Measurements from ENCODE around the gene OR51B4.

The OR51B4 gene

DNA sequence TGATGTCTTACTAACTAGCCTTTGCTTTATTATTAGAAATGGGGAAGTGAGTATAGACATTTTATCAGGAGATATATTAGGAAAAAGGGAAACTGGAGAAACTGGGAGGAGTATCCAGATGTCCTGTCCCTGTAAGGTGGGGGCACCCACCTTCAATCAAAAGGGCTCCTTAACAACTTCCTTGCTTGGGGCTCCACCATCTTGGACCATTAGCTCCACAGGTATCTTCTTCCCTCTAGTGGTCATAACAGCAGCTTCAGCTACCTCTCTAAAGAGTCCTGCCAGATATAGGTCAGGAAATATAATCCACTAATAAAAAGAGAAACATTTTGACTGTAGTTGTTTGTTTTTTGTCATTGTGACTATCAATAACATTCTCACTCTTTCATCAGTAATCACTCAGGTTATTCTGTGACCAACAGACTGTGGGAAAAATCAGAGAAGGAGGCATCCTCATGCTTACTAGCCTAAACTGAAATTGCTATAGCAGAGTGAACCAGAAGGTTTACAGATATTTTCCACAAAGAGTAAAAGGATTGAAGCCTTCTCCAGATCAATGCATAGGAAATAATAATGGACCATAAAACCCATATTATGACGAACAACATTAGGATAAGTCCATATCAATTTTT lies 10.4 kb downstream of the OR51B4 start:
- H3K9me3 ChIP-seq (ENCODE audit: insufficient read depth, low read depth, low read length) = no peaks in the 10 kb centered on the region

DNA sequence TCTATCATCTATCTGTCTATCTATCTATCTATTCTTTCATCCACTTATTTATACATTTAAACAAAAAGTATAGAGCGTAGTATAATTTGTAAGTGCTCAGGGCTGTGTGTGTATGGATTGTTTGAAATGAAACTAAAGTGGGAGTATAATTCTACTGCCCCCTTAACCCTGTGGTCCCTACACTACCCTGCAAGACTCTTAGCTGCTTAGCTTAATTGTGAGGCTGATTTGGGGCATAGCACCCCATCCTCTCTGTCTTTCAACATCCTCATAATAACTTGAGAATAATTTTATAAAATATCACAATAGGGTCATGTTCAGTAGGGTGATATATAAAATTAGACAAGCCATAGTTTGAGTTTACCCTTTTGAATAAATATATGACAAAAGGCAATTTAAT lies 11.6 kb downstream of the OR51B4 start:
- Histone ChIP-seq H3K4me3 (ENCODE audit: low read length) (no peak overlapping the region), H3K4me1 (ENCODE audit: insufficient read depth, low read length) (no peaks in the 10 kb centered on the region), H3K27me3 (ENCODE audit: insufficient read depth, low read length) (no peaks in the 10 kb centered on the region), H3K9ac (ENCODE audit: low read depth, low read length) (no peak overlapping the region), H3K36me3 (ENCODE audit: insufficient read depth, low read depth, low read length) (no peaks in the 10 kb centered on the region), H3K27ac (ENCODE audit: low read length) (no peak overlapping the region), H3K9me3 (ENCODE audit: insufficient read depth, low read depth, low read length) (no peaks in the 10 kb centered on the region)

More for the DNA sequence above, 10.4 kb downstream of the OR51B4 start:
- Histone ChIP-seq H3K9ac (ENCODE audit: low read depth, low read length) (no peak overlapping the region), H3K4me1 (ENCODE audit: insufficient read depth, low read length) (no peaks in the 10 kb centered on the region), H3K27me3 (ENCODE audit: insufficient read depth, low read length) (no peaks in the 10 kb centered on the region), H3K36me3 (ENCODE audit: insufficient read depth, low read depth, low read length) (no peaks in the 10 kb centered on the region), H3K4me3 (ENCODE audit: low read length) (no peak overlapping the region), H3K27ac (ENCODE audit: low read length) (no peak overlapping the region)

DNA sequence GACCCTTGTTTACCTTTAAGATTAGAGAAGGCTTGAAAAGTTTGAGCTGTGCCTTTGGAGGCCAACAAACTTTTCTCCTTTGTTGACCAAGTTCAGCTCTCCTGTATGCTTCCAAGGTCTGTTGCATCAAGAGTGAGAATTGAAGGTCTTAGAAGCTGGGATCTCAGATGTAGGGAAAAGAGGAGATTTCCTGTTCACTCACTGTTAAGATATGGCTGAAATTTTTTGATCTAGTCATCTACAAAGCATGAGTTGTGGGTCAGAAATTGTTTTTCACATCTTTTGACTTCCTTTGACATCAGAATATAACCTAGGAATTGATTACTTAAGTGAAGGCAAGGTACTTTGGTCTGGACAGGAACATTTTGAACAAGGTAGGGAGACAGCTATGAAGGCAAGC lies 12.1 kb downstream of the OR51B4 start:
- Histone ChIP-seq H3K9me3 (ENCODE audit: insufficient read depth, low read depth, low read length) (no peaks in the 10 kb centered on the region), H3K27ac (ENCODE audit: low read length) (no peak overlapping the region)

DNA sequence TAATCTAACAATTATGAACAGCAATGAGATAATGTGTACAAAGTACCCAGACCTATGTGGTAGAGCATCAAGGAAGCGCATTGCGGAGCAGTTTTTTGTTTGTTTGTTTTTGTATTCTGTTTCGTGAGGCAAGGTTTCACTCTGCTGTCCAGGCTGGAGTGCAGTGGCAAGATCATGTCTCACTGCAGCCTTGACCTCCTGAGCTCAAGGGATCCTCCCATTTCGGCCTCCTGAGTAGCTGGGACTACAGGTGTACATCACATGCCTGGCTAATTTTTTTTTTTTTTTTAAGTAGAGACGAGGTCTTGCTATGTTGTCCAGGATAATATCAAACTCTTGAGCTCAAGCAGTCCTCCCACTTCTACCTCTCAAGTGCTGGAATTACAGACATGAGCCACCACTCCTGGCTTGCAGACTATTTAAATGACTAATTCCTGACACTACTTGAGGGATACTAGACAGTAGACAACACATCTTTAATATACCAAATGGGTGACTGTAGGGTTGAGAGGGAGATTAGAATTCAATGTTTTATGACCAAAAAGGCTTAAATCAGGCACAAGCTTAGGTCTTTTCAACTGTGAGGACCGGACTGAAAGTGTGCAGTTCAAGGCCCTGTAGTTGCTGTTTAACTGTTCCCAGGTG lies 12.7 kb downstream of the OR51B4 start:
- no peak overlapping the region for H3K4me3 ChIP-seq (ENCODE audit: low read length)
- no peak overlapping the region for H3K27ac ChIP-seq (ENCODE audit: low read length)
- H3K36me3 ChIP-seq (ENCODE audit: insufficient read depth, low read depth, low read length) = no peaks in the 10 kb centered on the region
- no peak overlapping the region for H3K9ac ChIP-seq (ENCODE audit: low read depth, low read length)
- H3K4me1 ChIP-seq (ENCODE audit: insufficient read depth, low read length) = no peaks in the 10 kb centered on the region
- H3K9me3 ChIP-seq (ENCODE audit: insufficient read depth, low read depth, low read length) = no peaks in the 10 kb centered on the region
- H3K27me3 ChIP-seq (ENCODE audit: insufficient read depth, low read length) = no peaks in the 10 kb centered on the region

More for the DNA sequence above, 12.1 kb downstream of the OR51B4 start:
- H3K9ac ChIP-seq (ENCODE audit: low read depth, low read length) = no peak overlapping the region
- H3K36me3 ChIP-seq (ENCODE audit: insufficient read depth, low read depth, low read length) = no peaks in the 10 kb centered on the region
- H3K4me3 ChIP-seq (ENCODE audit: low read length) = no peak overlapping the region
- no peaks in the 10 kb centered on the region for H3K27me3 ChIP-seq (ENCODE audit: insufficient read depth, low read length)
- H3K4me1 ChIP-seq (ENCODE audit: insufficient read depth, low read length) = no peaks in the 10 kb centered on the region

DNA sequence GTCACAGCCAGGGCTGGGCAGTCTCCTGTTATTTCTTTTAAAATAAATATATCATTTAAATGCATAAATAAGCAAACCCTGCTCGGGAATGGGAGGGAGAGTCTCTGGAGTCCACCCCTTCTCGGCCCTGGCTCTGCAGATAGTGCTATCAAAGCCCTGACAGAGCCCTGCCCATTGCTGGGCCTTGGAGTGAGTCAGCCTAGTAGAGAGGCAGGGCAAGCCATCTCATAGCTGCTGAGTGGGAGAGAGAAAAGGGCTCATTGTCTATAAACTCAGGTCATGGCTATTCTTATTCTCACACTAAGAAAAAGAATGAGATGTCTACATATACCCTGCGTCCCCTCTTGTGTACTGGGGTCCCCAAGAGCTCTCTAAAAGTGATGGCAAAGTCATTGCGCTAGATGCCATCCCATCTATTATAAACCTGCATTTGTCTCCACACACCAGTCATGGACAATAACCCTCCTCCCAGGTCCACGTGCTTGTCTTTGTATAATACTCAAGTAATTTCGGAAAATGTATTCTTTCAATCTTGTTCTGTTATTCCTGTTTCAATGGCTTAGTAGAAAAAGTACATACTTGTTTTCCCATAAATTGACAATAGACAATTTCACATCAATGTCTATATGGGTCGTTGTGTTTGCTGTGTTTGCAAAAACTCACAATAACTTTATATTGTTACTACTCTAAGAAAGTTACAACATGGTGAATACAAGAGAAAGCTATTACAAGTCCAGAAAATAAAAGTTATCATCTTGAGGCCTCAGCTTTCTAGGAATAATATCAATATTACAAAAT lies 13.4 kb downstream of the OR51B4 start:
- Histone ChIP-seq H3K36me3 (ENCODE audit: insufficient read depth, low read depth, low read length) (no peaks in the 10 kb centered on the region), H3K9me3 (ENCODE audit: insufficient read depth, low read depth, low read length) (no peaks in the 10 kb centered on the region), H3K27ac (ENCODE audit: low read length) (no peak overlapping the region), H3K9ac (ENCODE audit: low read depth, low read length) (no peak overlapping the region), H3K4me3 (ENCODE audit: low read length) (no peak overlapping the region), H3K4me1 (ENCODE audit: insufficient read depth, low read length) (no peaks in the 10 kb centered on the region), H3K27me3 (ENCODE audit: insufficient read depth, low read length) (no peaks in the 10 kb centered on the region)

DNA sequence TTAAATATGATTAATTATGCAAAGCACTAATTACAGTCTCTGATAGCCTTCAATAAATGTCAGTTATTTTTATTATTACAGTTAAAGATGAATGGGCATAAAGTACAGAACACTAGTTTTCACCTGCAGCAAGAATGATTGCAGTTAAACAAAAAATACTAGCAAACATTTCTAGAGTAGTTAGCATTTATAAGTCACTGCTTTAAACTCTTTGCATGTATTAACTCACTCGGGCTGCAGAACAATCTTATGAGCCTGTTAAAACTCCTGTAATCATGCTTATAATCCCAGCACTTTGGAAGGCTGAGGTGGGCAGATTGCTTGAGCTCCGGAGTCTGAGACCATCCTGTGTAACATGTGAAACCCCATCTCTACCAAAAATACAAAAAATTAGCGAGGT lies 14.8 kb downstream of the OR51B4 start:
- H3K4me1 ChIP-seq (ENCODE audit: insufficient read depth, low read length) = no peaks in the 10 kb centered on the region
- no peaks in the 10 kb centered on the region for H3K36me3 ChIP-seq (ENCODE audit: insufficient read depth, low read depth, low read length)
- no peak overlapping the region for H3K9ac ChIP-seq (ENCODE audit: low read depth, low read length)
- no peaks in the 10 kb centered on the region for H3K9me3 ChIP-seq (ENCODE audit: insufficient read depth, low read depth, low read length)
- no peak overlapping the region for H3K27ac ChIP-seq (ENCODE audit: low read length)
- no peaks in the 10 kb centered on the region for H3K27me3 ChIP-seq (ENCODE audit: insufficient read depth, low read length)
- H3K4me3 ChIP-seq (ENCODE audit: low read length) = no peak overlapping the region

DNA sequence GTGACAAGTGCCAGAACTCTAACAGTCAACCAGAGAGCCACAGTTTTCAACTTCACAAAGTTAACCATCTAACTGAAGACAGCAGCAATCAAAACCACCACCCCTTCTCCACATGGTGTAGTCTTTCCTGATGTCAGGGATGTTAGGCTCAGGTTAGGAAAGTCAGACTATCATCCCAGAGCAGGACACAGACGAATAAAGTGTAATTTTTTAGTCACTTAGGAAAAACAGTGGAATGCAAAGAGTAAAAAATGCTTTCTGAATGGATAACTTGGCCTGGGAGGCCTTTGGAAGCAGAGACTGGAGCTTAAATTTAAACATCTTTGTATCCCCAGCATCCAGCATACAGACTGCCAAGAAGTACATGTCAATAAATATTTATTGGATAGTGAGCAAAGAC lies 15.4 kb downstream of the OR51B4 start:
- H3K9ac ChIP-seq (ENCODE audit: low read depth, low read length) = no peak overlapping the region
- no peaks in the 10 kb centered on the region for H3K36me3 ChIP-seq (ENCODE audit: insufficient read depth, low read depth, low read length)
- H3K9me3 ChIP-seq (ENCODE audit: insufficient read depth, low read depth, low read length) = no peaks in the 10 kb centered on the region
- H3K27me3 ChIP-seq (ENCODE audit: insufficient read depth, low read length) = no peaks in the 10 kb centered on the region
- H3K4me3 ChIP-seq (ENCODE audit: low read length) = no peak overlapping the region
- H3K4me1 ChIP-seq (ENCODE audit: insufficient read depth, low read length) = no peaks in the 10 kb centered on the region
- H3K27ac ChIP-seq (ENCODE audit: low read length) = no peak overlapping the region

DNA sequence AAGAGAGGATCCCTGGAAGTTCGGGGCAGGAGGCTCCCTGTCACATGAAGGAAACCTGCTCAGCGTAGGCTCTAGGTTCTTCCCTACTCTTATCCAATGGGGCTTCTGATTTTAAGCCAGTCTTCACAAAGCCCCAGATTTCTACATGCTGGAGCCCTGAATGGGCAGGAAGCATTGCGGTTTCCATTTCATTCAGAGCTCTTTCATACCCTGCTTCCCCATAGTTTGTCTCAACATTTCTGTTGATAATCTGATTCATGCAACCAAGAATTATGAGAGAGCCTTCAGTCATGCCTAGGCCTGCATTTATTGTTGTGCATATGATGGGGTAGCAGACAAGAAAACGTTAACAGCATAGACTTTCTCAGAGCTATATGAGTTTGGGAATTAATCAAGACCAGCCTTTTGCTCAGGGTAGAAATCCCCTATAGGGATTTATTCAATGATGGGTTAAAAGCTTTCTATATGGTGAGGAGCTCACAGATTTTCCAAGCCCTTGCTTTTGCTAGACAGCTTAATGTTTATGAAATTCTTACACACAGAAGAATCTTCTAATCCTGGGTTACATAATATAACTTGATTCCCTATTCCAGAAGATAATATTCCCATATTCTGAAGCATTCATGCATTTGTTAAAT lies 15.9 kb downstream of the OR51B4 start:
- no peaks in the 10 kb centered on the region for H3K27me3 ChIP-seq (ENCODE audit: insufficient read depth, low read length)
- no peaks in the 10 kb centered on the region for H3K9me3 ChIP-seq (ENCODE audit: insufficient read depth, low read depth, low read length)
- no peak overlapping the region for H3K9ac ChIP-seq (ENCODE audit: low read depth, low read length)
- no peak overlapping the region for H3K4me3 ChIP-seq (ENCODE audit: low read length)
- no peak overlapping the region for H3K27ac ChIP-seq (ENCODE audit: low read length)
- H3K4me1 ChIP-seq (ENCODE audit: insufficient read depth, low read length) = no peaks in the 10 kb centered on the region; the same call in 1 of the 2 replicates
- no peaks in the 10 kb centered on the region for H3K36me3 ChIP-seq (ENCODE audit: insufficient read depth, low read depth, low read length)

DNA sequence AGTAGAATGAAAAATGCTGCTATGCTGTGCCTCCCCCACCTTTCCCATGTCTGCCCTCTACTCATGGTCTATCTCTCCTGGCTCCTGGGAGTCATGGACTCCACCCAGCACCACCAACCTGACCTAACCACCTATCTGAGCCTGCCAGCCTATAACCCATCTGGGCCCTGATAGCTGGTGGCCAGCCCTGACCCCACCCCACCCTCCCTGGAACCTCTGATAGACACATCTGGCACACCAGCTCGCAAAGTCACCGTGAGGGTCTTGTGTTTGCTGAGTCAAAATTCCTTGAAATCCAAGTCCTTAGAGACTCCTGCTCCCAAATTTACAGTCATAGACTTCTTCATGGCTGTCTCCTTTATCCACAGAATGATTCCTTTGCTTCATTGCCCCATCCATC lies 17.1 kb downstream of the OR51B4 start:
- H3K9me3 ChIP-seq (ENCODE audit: insufficient read depth, low read depth, low read length) = no peaks in the 10 kb centered on the region
- no peak overlapping the region for H3K27ac ChIP-seq (ENCODE audit: low read length)
- H3K4me1 ChIP-seq (ENCODE audit: insufficient read depth, low read length) = no peaks in the 10 kb centered on the region; the same call in 1 of the 2 replicates
- H3K9ac ChIP-seq (ENCODE audit: low read depth, low read length) = no peak overlapping the region
- no peaks in the 10 kb centered on the region for H3K36me3 ChIP-seq (ENCODE audit: insufficient read depth, low read depth, low read length)
- no peak overlapping the region for H3K4me3 ChIP-seq (ENCODE audit: low read length)
- no peaks in the 10 kb centered on the region for H3K27me3 ChIP-seq (ENCODE audit: insufficient read depth, low read length)

DNA sequence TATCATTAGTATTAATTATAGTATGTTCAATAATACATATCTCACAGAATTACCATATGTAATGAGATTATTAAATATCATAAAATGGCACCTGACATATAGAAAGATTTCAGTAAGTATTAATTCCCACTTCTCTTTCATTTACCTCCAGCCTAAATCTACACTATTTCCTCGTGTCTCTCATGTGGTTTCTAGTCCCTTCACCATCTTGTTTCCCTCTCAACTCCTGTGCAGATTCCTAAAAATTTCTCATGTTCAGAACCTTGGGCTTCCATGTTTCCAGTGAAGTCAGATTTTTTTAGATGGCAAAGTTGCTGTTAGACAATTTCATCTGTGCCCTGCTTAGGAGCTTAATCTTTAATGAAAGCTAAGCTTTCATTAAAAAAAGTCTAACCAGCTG lies 17.9 kb downstream of the OR51B4 start:
- Histone ChIP-seq H3K9ac (ENCODE audit: low read depth, low read length) (no peak overlapping the region), H3K36me3 (ENCODE audit: insufficient read depth, low read depth, low read length) (no peaks in the 10 kb centered on the region), H3K4me3 (ENCODE audit: low read length) (no peak overlapping the region), H3K9me3 (ENCODE audit: insufficient read depth, low read depth, low read length) (no peaks in the 10 kb centered on the region), H3K27me3 (ENCODE audit: insufficient read depth, low read length) (no peaks in the 10 kb centered on the region), H3K27ac (ENCODE audit: low read length) (no peak overlapping the region), H3K4me1 (ENCODE audit: insufficient read depth, low read length) (no peaks in the 10 kb centered on the region; the same call in 1 of the 2 replicates)

DNA sequence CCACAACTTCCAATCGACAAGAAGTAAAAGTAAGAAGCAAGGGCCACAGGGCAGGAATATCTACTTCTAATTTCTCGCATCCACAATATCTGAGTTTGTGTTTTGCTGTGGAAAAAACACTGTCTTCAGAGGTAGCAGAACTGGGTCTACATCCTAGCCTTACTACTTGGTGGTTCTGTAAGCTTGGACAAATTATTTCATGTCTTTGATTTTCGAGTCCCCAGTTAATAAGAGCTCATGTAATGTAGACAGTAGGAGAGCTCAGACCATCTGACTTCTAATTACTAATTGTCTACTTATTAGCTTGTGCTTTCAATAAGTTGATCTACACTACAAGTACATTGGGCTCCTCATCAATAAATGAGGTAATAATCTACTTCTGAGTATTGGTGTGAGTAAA lies 18.7 kb downstream of the OR51B4 start:
- H3K27me3 ChIP-seq (ENCODE audit: insufficient read depth, low read length) = no peaks in the 10 kb centered on the region
- no peak overlapping the region for H3K9ac ChIP-seq (ENCODE audit: low read depth, low read length)
- H3K27ac ChIP-seq (ENCODE audit: low read length) = no peak overlapping the region
- no peaks in the 10 kb centered on the region; the same call in 1 of the 2 replicates for H3K4me1 ChIP-seq (ENCODE audit: insufficient read depth, low read length)
- no peaks in the 10 kb centered on the region for H3K9me3 ChIP-seq (ENCODE audit: insufficient read depth, low read depth, low read length)
- H3K36me3 ChIP-seq (ENCODE audit: insufficient read depth, low read depth, low read length) = no peaks in the 10 kb centered on the region
- H3K4me3 ChIP-seq (ENCODE audit: low read length) = no peak overlapping the region
